GM18526 (cell line): ENCODE measurements around the gene TACC2.

Experiments
- POLR2A ChIP-seq: IDR thresholded peaks from 3 replicates; pipeline ENCODE4 v1.6.1; 2011; ENCODE audit not compliant: insufficient read length; ENCODE audit errors: extremely low read depth

The TACC2 gene

GRCh38 chr10:122185643-122186042, 196.7 kb downstream of the TACC2 start:
- no peak for TF ChIP-seq POLR2A

- TF ChIP-seq POLR2A: no peak
These were observed 198.2 kb downstream of the TACC2 start for GRCh38 chr10:122186816-122187810.

- no peak for TF ChIP-seq POLR2A
These were observed 199.7 kb downstream of the TACC2 start for GRCh38 chr10:122188706-122189105.

GRCh38 chr10:122189185-122189584, 200.2 kb downstream of the TACC2 start:
- TF ChIP-seq POLR2A: no peak

GRCh38 chr10:122190176-122190943, 201.4 kb downstream of the TACC2 start:
- TF ChIP-seq POLR2A: no peak

- TF ChIP-seq POLR2A: no peak
These were observed 203.1 kb downstream of the TACC2 start for GRCh38 chr10:122191936-122192541.

- no peak for TF ChIP-seq POLR2A
These were observed 205.3 kb downstream of the TACC2 start for GRCh38 chr10:122194251-122194650.

- no peak for TF ChIP-seq POLR2A
These were observed 207.3 kb downstream of the TACC2 start for GRCh38 chr10:122196218-122196617.

GRCh38 chr10:122197611-122198222, 208.8 kb downstream of the TACC2 start:
- TF ChIP-seq POLR2A: no peak

- TF ChIP-seq POLR2A: no peak
These were observed 209.7 kb downstream of the TACC2 start for GRCh38 chr10:122198631-122199030.

- no peak for TF ChIP-seq POLR2A
These were observed 210.1 kb downstream of the TACC2 start for GRCh38 chr10:122199070-122199469.

- no peak for TF ChIP-seq POLR2A
These were observed 210.7 kb downstream of the TACC2 start for GRCh38 chr10:122199689-122200088.

GRCh38 chr10:122201401-122201800, 212.4 kb downstream of the TACC2 start:
- no peak for TF ChIP-seq POLR2A

GRCh38 chr10:122204691-122205489, 215.9 kb downstream of the TACC2 start:
- no peak for TF ChIP-seq POLR2A
